GM12878 (cell line): ENCODE results near the gene MTX1. TPM values are rescaled to one million over a fixed set of nuclear protein-coding genes. Genes with fewer than 3 reads are reported as not detected.

Experiments used
- ATAC-seq: fragments of 200-7000 bp; cut with Tn5 transposase; 3 replicates; pipeline ENCODE4 v1.9.1; 2020; ENCODE audit warnings: mild to moderate bottlenecking, moderate library complexity
- BruUV-seq: library from RNA; stranded (reverse); fragments of 400-500 nt; replicated peaks from 2 replicates; lab custom pipeline; 2021; lab: Mats Ljungman, UMichigan
- CTCF ChIA-PET: fragments of 300-600 bp; sonication (Branson Sonifier 250); formaldehyde crosslinking; extraction: SDS; loops from one replicate; lab custom pipeline; 2021; ENCODE audit warnings: inconsistent platforms; lab: Yijun Ruan, JAX
- POLR2A ChIA-PET: fragments of 350-600 bp; formaldehyde crosslinking; extraction: SDS; loops from one replicate; lab custom pipeline; 2021; ENCODE audit warnings: inconsistent platforms; lab: Charles Lee
- RAD21 ChIA-PET: fragments of 300-600 bp; sonication (Branson Sonifier 250); formaldehyde crosslinking; loops from one replicate; lab custom pipeline; 2023; ENCODE audit warnings: antibody characterized with exemption; ENCODE audit not compliant: unreplicated experiment; lab: Charles Lee
- SMC1A ChIA-PET: fragments of 300-600 bp; sonication (Branson Sonifier 250); formaldehyde crosslinking; loops from one replicate; lab custom pipeline; 2023; ENCODE audit not compliant: unreplicated experiment, uncharacterized antibody; lab: Charles Lee
- DNase-seq: peaks from one replicate; pipeline ENCODE4 v3.0.0-alpha.2; 2011; ENCODE audit warnings: low read depth, low spot score
- FAIRE-seq: peaks from 3 replicates; lab custom pipeline; 2011; peaks lifted over from hg19 to GRCh38; lab: Jason Lieb, UNC
- H2AFZ ChIP-seq: 2 replicates; pipeline ENCODE4 v1.6.0; 2011; ENCODE audit warnings: low read depth, low read length, control low read depth; ENCODE audit not compliant: control insufficient read depth
- H3K27ac ChIP-seq: 2 replicates; pipeline ENCODE4 v1.5.1; 2011; ENCODE audit warnings: control low read depth; ENCODE audit not compliant: control insufficient read depth, insufficient read depth
- H3K27me3 ChIP-seq, 2 experiments: replicated peaks in 1 of 2; 2 replicates each; pipeline versions ENCODE4 v1.6.0 to v1.6.1; 2011; ENCODE audit warnings: low read length in 1 of 2; ENCODE audit not compliant: control insufficient read depth in 2 of 2, insufficient read depth in 2 of 2
- H3K36me3 ChIP-seq, 2 experiments: 2 replicates each; pipeline ENCODE4 v1.5.1; 2011; ENCODE audit warnings: low read length in 1 of 2; ENCODE audit not compliant: control insufficient read depth in 2 of 2, insufficient read depth in 2 of 2
- H3K4me1 ChIP-seq: 2 replicates; pipeline ENCODE4 v1.6.1; 2011; ENCODE audit warnings: mild to moderate bottlenecking, low read length, moderate library complexity, mixed read lengths; ENCODE audit not compliant: control insufficient read depth, insufficient read depth
- H3K4me2 ChIP-seq: 2 replicates; pipeline ENCODE4 v1.6.0; 2011; ENCODE audit warnings: control low read depth; ENCODE audit not compliant: control insufficient read depth, insufficient read depth
- H3K4me3 ChIP-seq: fragments of 200-600 bp; sonication (generic); 2 replicates; pipeline ENCODE4 v1.5.1; 2016
- H3K79me2 ChIP-seq: 2 replicates; pipeline ENCODE4 v1.6.0; 2011; ENCODE audit warnings: low read length; ENCODE audit not compliant: control insufficient read depth, insufficient read depth
- H3K9ac ChIP-seq: 2 replicates; pipeline ENCODE4 v1.8.0; 2011; ENCODE audit warnings: low read length, control low read depth, mixed read lengths; ENCODE audit not compliant: control insufficient read depth, insufficient read depth
- H3K9me3 ChIP-seq: replicated peaks from 3 replicates; pipeline ENCODE4 v1.5.1; 2011; ENCODE audit warnings: mild to moderate bottlenecking, low read length; ENCODE audit not compliant: control insufficient read depth, insufficient read depth
- H4K20me1 ChIP-seq: 2 replicates; pipeline ENCODE4 v1.6.0; 2011; ENCODE audit not compliant: control insufficient read depth, insufficient read depth
- BACH1 ChIP-seq: fragments of 450-650 bp; IDR thresholded peaks from 2 replicates; pipeline ENCODE4 v1.6.1; 2017; ENCODE audit warnings: mild to moderate bottlenecking, borderline replicate concordance
- CHD1 ChIP-seq: IDR thresholded peaks from 2 replicates; pipeline ENCODE4 v1.6.1; 2012; ENCODE audit warnings: low read depth, low read length, improper control_type of control experiment
- CTCF ChIP-seq, 3 experiments: IDR thresholded peaks in 2 of 3; conservative IDR thresholded peaks in 1 of 3; 2 replicates each; pipeline ENCODE4 v1.5.1; 2011; ENCODE audit warnings: low read depth in 3 of 3, low read length in 3 of 3, mild to moderate bottlenecking in 3 of 3, control low read depth in 2 of 3, moderate library complexity in 2 of 3, inconsistent platforms in 1 of 3, mixed read lengths in 1 of 3; ENCODE audit not compliant: control insufficient read depth in 2 of 3, insufficient read depth in 1 of 3; ENCODE audit errors: extremely low read depth in 1 of 3
- E4F1 ChIP-seq: fragments of 450-650 bp; IDR thresholded peaks from 2 replicates; pipeline ENCODE4 v1.6.1; 2018; ENCODE audit warnings: borderline replicate concordance, mild to moderate bottlenecking; ENCODE audit not compliant: partially characterized antibody
- ESRRA ChIP-seq: IDR thresholded peaks from 2 replicates; pipeline ENCODE4 v1.6.1; 2012; ENCODE audit warnings: mild to moderate bottlenecking, low read length, improper control_type of control experiment
- NFXL1 ChIP-seq: fragments of 450-650 bp; IDR thresholded peaks from 2 replicates; pipeline ENCODE4 v1.6.1; 2017; ENCODE audit warnings: antibody characterized with exemption, mild to moderate bottlenecking, borderline replicate concordance
- NRF1 ChIP-seq: conservative IDR thresholded peaks from 2 replicates; pipeline ENCODE4 v1.6.1; 2011; ENCODE audit warnings: mild to moderate bottlenecking, low read depth, low read length, improper control_type of control experiment
- PML ChIP-seq: IDR thresholded peaks from 2 replicates; pipeline ENCODE4 v1.6.1; 2012; ENCODE audit warnings: low read length, inconsistent platforms
- RAD51 ChIP-seq: fragments of 450-650 bp; IDR thresholded peaks from 2 replicates; pipeline ENCODE4 v1.6.1; 2016; ENCODE audit warnings: moderate library complexity, mild to moderate bottlenecking, inconsistent platforms
- SMAD5 ChIP-seq: IDR thresholded peaks from 2 replicates; pipeline ENCODE4 v1.6.1; 2016; ENCODE audit warnings: antibody characterized with exemption, low read depth
- SMC3 ChIP-seq: IDR thresholded peaks from 2 replicates; pipeline ENCODE4 v1.6.1; 2011; ENCODE audit warnings: low read length, improper control_type of control experiment, borderline replicate concordance
- ZNF384 ChIP-seq: IDR thresholded peaks from 2 replicates; pipeline ENCODE4 v1.6.1; 2012; ENCODE audit warnings: low read depth, mild to moderate bottlenecking, low read length, improper control_type of control experiment, borderline replicate concordance
- WGBS: methylation state at CpG from one replicate; pipeline ENCODE4 v1.1.6; 2016; ENCODE audit warnings: low lambda C conversion rate; ENCODE audit not compliant: insufficient replicate concordance, insufficient coverage; ENCODE audit errors: missing lambda C conversion rate; 5-methylcytosine and 5-hydroxymethylcytosine counted together
- in situ Hi-C: fragments of 300-500 bp; cut with MboI; formaldehyde crosslinking; loops from 9 replicates; pipeline ENCODE4 v1.14.3; 2018; ENCODE audit warnings: mixed read lengths
- intact Hi-C: fragments of 100-400 bp; cut with micrococcal nuclease; formaldehyde crosslinking; loops from one replicate; pipeline ENCODE4 v1.14.2; 2022; ENCODE audit not compliant: unreplicated experiment
- polyA plus RNA-seq, 11 experiments: library from polyadenylated mRNA; depleted of rRNA in 4 of 11; unstranded in 6 of 11; stranded (reverse) in 5 of 11; fragments of >200 nt; fragmentation: Nextera tagmentation in 4 of 11; fragmentation: Illumina TruSeq in 1 of 11; extraction: Ambion mirVana in 4 of 11; extraction: Trizol in 1 of 11; gene quantifications; 1 replicate in 1 of 11; 2 replicates in 10 of 11; pipeline versions ENCODE4 v1.2.1 to v1.2.3, GENCODE V29; 2011 to 2016; ENCODE audit warnings: inconsistent platforms in 2 of 11, missing spikeins in 2 of 11, low read depth in 1 of 11
- total RNA-seq, 4 experiments: library from RNA; depleted of rRNA in 3 of 4; stranded (reverse); fragments of >200 nt in 3 of 4; fragmentation: Illumina TruSeq in 1 of 4; extraction: Trizol in 1 of 4; gene quantifications; 2 replicates each; pipeline versions ENCODE4 v1.2.1 to v1.2.3, GENCODE V29; 2013 to 2021
- TF ChIP-seq, protein P1 (sequence below): fragments of 150-350 bp; IDR thresholded peaks from 2 replicates; pipeline ENCODE4 v1.6.1; 2016; ENCODE audit warnings: low read depth, low read length

The MTX1 gene
- total and polyA plus RNA-seq, 10 of the 15 experiments (the other 5 are each of a cell fraction or from before 2014, with no cell fraction given) = 15.8 to 92.0 (median 49.1) TPM

- no peaks in the 10 kb centered on the region for H3K9me3 ChIP-seq
- WGBS = 94% methylated on average over 10 of the region's 14 CpGs
- TF ChIP-seq NRF1 (no peak), SMAD5 (no peak), ESRRA (no peak), PML (no peak), BACH1 (no peak), E4F1 (no peak), NFXL1 (no peak), RAD51 (no peak), CHD1 (no peak), CTCF (IDR thresholded peaks at IDR 0.05 in 2 of 3, conservative IDR thresholded peaks at IDR 0.05 in 1 of 3; ENCODE audit: control insufficient read depth in 2 of 3, extremely low read depth in 1 of 3, insufficient read depth in 1 of 3, low read depth in 3 of 3, low read length in 3 of 3) (no peak), SMC3 (no peak), ZNF384 (no peak)
- TF ChIP-seq, protein P1, sequence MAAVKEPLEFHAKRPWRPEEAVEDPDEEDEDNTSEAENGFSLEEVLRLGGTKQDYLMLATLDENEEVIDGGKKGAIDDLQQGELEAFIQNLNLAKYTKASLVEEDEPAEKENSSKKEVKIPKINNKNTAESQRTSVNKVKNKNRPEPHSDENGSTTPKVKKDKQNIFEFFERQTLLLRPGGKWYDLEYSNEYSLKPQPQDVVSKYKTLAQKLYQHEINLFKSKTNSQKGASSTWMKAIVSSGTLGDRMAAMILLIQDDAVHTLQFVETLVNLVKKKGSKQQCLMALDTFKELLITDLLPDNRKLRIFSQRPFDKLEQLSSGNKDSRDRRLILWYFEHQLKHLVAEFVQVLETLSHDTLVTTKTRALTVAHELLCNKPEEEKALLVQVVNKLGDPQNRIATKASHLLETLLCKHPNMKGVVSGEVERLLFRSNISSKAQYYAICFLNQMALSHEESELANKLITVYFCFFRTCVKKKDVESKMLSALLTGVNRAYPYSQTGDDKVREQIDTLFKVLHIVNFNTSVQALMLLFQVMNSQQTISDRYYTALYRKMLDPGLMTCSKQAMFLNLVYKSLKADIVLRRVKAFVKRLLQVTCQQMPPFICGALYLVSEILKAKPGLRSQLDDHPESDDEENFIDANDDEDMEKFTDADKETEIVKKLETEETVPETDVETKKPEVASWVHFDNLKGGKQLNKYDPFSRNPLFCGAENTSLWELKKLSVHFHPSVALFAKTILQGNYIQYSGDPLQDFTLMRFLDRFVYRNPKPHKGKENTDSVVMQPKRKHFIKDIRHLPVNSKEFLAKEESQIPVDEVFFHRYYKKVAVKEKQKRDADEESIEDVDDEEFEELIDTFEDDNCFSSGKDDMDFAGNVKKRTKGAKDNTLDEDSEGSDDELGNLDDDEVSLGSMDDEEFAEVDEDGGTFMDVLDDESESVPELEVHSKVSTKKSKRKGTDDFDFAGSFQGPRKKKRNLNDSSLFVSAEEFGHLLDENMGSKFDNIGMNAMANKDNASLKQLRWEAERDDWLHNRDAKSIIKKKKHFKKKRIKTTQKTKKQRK = no peak
- H3K4me1 ChIP-seq = peaks cover 25% of the 10 kb centered on the region
- no peak overlapping the region for H3K4me3 ChIP-seq
- POLR2A ChIA-PET = no interaction called here
- no peaks in the 10 kb centered on the region for H3K27me3 ChIP-seq
- no peak for DNase-seq
- H3K36me3 ChIP-seq = no peaks in the 10 kb centered on the region
- no peak overlapping the region for H3K27ac ChIP-seq
- SMC1A ChIA-PET = no interaction called here
- no TSS peak for BruUV-seq
- no peak overlapping the region for H2AFZ ChIP-seq
- in situ Hi-C loops (no loop called here), intact Hi-C loops (no loop called here)
- no peak overlapping the region for H3K4me2 ChIP-seq
- ATAC-seq = no peak
- no peaks in the 10 kb centered on the region for H3K79me2 ChIP-seq
- no peak overlapping the region for H3K9ac ChIP-seq
- H4K20me1 ChIP-seq = no peaks in the 10 kb centered on the region
- CTCF ChIA-PET = interaction anchor here (1.0 kb wide), 1 partner anchor 15 kb away, joined by 4 read pairs; the partner anchor contains the start of gene KRTCAP2
- no peak for FAIRE-seq
- RAD21 ChIA-PET = no interaction called here
Observed at GRCh38 chr1:155188268-155188667, 20.2 kb upstream of the MTX1 start.
